ENCODE data around the gene LMO7. TPM values are rescaled to one million over a fixed set of nuclear protein-coding genes. Genes with fewer than 3 reads are reported as not detected.

LMO7 gene
- total and polyA plus RNA-seq, 2 of the 13 experiments (the other 11 are each of a cell fraction or from before 2014, with no cell fraction given): 34.0 to 121 TPM

GRCh38 chr13:75836441-75836840 is 200.3 kb downstream of the LMO7 start:
- in situ Hi-C loops (cut with HindIII; ENCODE audit: extremely low pct_ligation_motif_present, low pct_unique_long_range_greater_than_20kb): no loop called here
- CTCF ChIA-PET (ENCODE audit: low intra/inter-chr PET ratio, low total read pairs): no interaction called here
- WGBS (ENCODE audit: low lambda C conversion rate): 94% methylated on average over 4 of the region's 4 CpGs
- ATAC-seq: no peak
- no TSS peak for BruUV-seq (replicated peaks)
- no peak for DNase-seq (ENCODE audit: low spot score)
- H4K20me1 ChIP-seq (ENCODE audit: insufficient read depth, low read length): no peaks in the 10 kb centered on the region
- H3K27me3 ChIP-seq (ENCODE audit: control insufficient read depth in 1 of 2, insufficient read depth in 2 of 2, low read length in 2 of 2): no peaks in the 10 kb centered on the region
- H3K9ac ChIP-seq (ENCODE audit: insufficient read depth, low read depth, low read length): no peak overlapping the region
- H3K9me3 ChIP-seq (ENCODE audit: low read length): no peaks in the 10 kb centered on the region
- no peaks in the 10 kb centered on the region for H3K4me1 ChIP-seq (ENCODE audit: insufficient read depth, low read length)
- H2AFZ ChIP-seq (ENCODE audit: low read length): no peak overlapping the region
- no peaks in the 10 kb centered on the region for H3K79me2 ChIP-seq (ENCODE audit: insufficient read depth, low read length)
- no peak for FAIRE-seq
- no peak overlapping the region for H3K4me2 ChIP-seq (ENCODE audit: low read depth, low read length)
- TF ChIP-seq ZNF597 (CRISPR knock-in tag; IDR thresholded peaks at IDR 0.05): no peak
- no peak for TF ChIP-seq ZNF30 (CRISPR knock-in tag; IDR thresholded peaks at IDR 0.05)
- no peak for TF ChIP-seq SMARCE1 (IDR thresholded peaks at IDR 0.05; ENCODE audit: borderline replicate concordance)
- TF ChIP-seq NFIC (IDR thresholded peaks at IDR 0.05; ENCODE audit: low read length): no peak
- TF ChIP-seq MZF1 (CRISPR knock-in tag; IDR thresholded peaks at IDR 0.05; ENCODE audit: borderline replicate concordance): no peak
- no peak for TF ChIP-seq FOSL1 (CRISPR knock-in tag; IDR thresholded peaks at IDR 0.05; ENCODE audit: borderline replicate concordance)
- TF ChIP-seq FOXO1 (CRISPR knock-in tag; IDR thresholded peaks at IDR 0.05): no peak
- no peak for TF ChIP-seq SNAI1 (CRISPR knock-in tag; IDR thresholded peaks at IDR 0.05; ENCODE audit: borderline replicate concordance)
- no peak for TF ChIP-seq GZF1 (CRISPR knock-in tag; IDR thresholded peaks at IDR 0.05)
- TF ChIP-seq SCMH1 (CRISPR knock-in tag; IDR thresholded peaks at IDR 0.05; ENCODE audit: borderline replicate concordance): no peak
- no peak for TF ChIP-seq ZNF784 (CRISPR knock-in tag; IDR thresholded peaks at IDR 0.05; ENCODE audit: borderline replicate concordance)
- TF ChIP-seq TIGD3 (CRISPR knock-in tag; IDR thresholded peaks at IDR 0.05; ENCODE audit: borderline replicate concordance): no peak
- H3K4me3 ChIP-seq (replicated peaks in 1 of 3; ENCODE audit: insufficient read depth in 1 of 3, low read depth in 2 of 3, low read length in 3 of 3): no peak overlapping the region
- no peak overlapping the region for H3K27ac ChIP-seq (ENCODE audit: extremely low read length, insufficient read depth, low read length)
- POLR2A ChIA-PET: no interaction called here
- intact Hi-C loops (cut with micrococcal nuclease; ENCODE audit: unreplicated experiment): no loop called here
- H3K36me3 ChIP-seq (replicated peaks in 1 of 2; ENCODE audit: control insufficient read depth in 1 of 2, insufficient read depth in 2 of 2, low read length in 2 of 2): peaks cover 18 to 63% of the 10 kb centered on the region in 2 experiments

Data from HepG2 (cell line).